PC-3 (cell line): ENCODE data around the gene CSNK1G1. TPM values are rescaled to one million over a fixed set of nuclear protein-coding genes. Genes with fewer than 3 reads are reported as not detected.

Experiments
- ATAC-seq: fragments of 200-7000 bp; cut with Tn5 transposase; 2 replicates; pipeline ENCODE4 v1.9.1; 2020; ENCODE audit warnings: mild to moderate bottlenecking, moderate library complexity
- BruUV-seq: library from RNA; stranded (reverse); fragments of 400-500 nt; replicated peaks from 2 replicates; lab custom pipeline; 2021; lab: Mats Ljungman, UMichigan
- CTCF ChIA-PET: fragments of 300-600 bp; sonication (Branson Sonifier 250); formaldehyde crosslinking; loops from one replicate; lab custom pipeline; 2022; ENCODE audit warnings: antibody characterized with exemption; lab: Charles Lee
- POLR2A ChIA-PET: fragments of 300-600 bp; sonication (Branson Sonifier 250); formaldehyde crosslinking; loops from one replicate; lab custom pipeline; 2022; ENCODE audit warnings: antibody characterized with exemption; ENCODE audit not compliant: unreplicated experiment; lab: Charles Lee
- DNase-seq: peaks from one replicate; pipeline ENCODE4 v3.0.0-alpha.2; 2015
- H2AFZ ChIP-seq: fragments of 300-600 bp; sonication (generic); 2 replicates; pipeline ENCODE4 v1.6.0; 2016; ENCODE audit warnings: antibody characterized with exemption, low read length
- H3F3A ChIP-seq: fragments of 300-600 bp; sonication (generic); one replicate; pipeline ENCODE4 v1.6.0; 2017; ENCODE audit warnings: antibody characterized with exemption, low read length, control low read depth, mild to moderate bottlenecking; ENCODE audit not compliant: unreplicated experiment
- H3K27ac ChIP-seq: fragments of 300-600 bp; sonication (generic); 2 replicates; pipeline ENCODE4 v1.5.1; 2016; ENCODE audit warnings: mild to moderate bottlenecking, low read length
- H3K27me3 ChIP-seq: fragments of 300-600 bp; sonication (generic); 2 replicates; pipeline ENCODE4 v1.6.1; 2016; ENCODE audit warnings: low read length, mixed read lengths
- H3K36me3 ChIP-seq: fragments of 300-600 bp; sonication (generic); 2 replicates; pipeline ENCODE4 v1.6.1; 2016; ENCODE audit warnings: low read depth, mixed run types, low read length, mixed read lengths
- H3K4me1 ChIP-seq: fragments of 300-600 bp; sonication (generic); 2 replicates; pipeline ENCODE4 v1.5.1; 2016; ENCODE audit warnings: low read length; ENCODE audit not compliant: insufficient read depth
- H3K4me2 ChIP-seq: fragments of 300-600 bp; sonication (generic); 2 replicates; pipeline ENCODE4 v1.6.0; 2016; ENCODE audit warnings: low read length
- H3K4me3 ChIP-seq: fragments of 300-600 bp; sonication (generic); 2 replicates; pipeline ENCODE4 v1.5.1; 2016; ENCODE audit warnings: mild to moderate bottlenecking, low read length, mixed read lengths
- H3K79me2 ChIP-seq: fragments of 300-600 bp; sonication (generic); 2 replicates; pipeline ENCODE4 v1.6.1; 2017; ENCODE audit warnings: low read length, mixed read lengths
- H3K9ac ChIP-seq: fragments of 300-600 bp; sonication (generic); 2 replicates; pipeline ENCODE4 v1.6.0; 2016; ENCODE audit warnings: mild to moderate bottlenecking, low read length
- H3K9me2 ChIP-seq: fragments of 300-600 bp; sonication (generic); replicated peaks from 2 replicates; pipeline ENCODE4 v1.6.1; 2016; ENCODE audit warnings: mixed run types, low read length, mixed read lengths
- H3K9me3 ChIP-seq: fragments of 300-600 bp; sonication (generic); 2 replicates; pipeline ENCODE4 v1.6.1; 2016; ENCODE audit warnings: low read length, mixed read lengths
- H4K20me1 ChIP-seq: fragments of 300-600 bp; sonication (generic); 2 replicates; pipeline ENCODE4 v1.6.1; 2016; ENCODE audit warnings: low read length, mixed read lengths
- CTCF ChIP-seq: fragments of 300-600 bp; sonication (generic); conservative IDR thresholded peaks from 2 replicates; pipeline ENCODE4 v1.5.1; 2017; ENCODE audit warnings: antibody characterized with exemption, low read depth, mild to moderate bottlenecking, low read length
- EZH2 ChIP-seq: fragments of 300-600 bp; sonication (generic); IDR thresholded peaks from one replicate; pipeline ENCODE4 v1.6.1; 2017; ENCODE audit warnings: antibody characterized with exemption, mild to moderate bottlenecking, low read length; ENCODE audit not compliant: unreplicated experiment
- EZH2phosphoT487 ChIP-seq: fragments of 300-600 bp; sonication (generic); IDR thresholded peaks from 2 replicates; pipeline ENCODE4 v1.6.1; 2018; ENCODE audit warnings: mild to moderate bottlenecking, antibody characterized with exemption, low read length, borderline replicate concordance
- intact Hi-C: fragments of 100-400 bp; cut with micrococcal nuclease; formaldehyde crosslinking; loops from 2 replicates; pipeline ENCODE4 v1.9.0; 2023
- total RNA-seq: library from RNA; depleted of rRNA; stranded (reverse); fragments of >200 nt; gene quantifications from 2 replicates; pipeline ENCODE4 v1.2.3, GENCODE V29; 2014

The CSNK1G1 gene
- total RNA-seq, 1 experiment from 2014 or later = 9.8 TPM

- CTCF ChIA-PET = no interaction called here
- no TSS peak for BruUV-seq
These were observed 217.5 kb downstream of the CSNK1G1 start for GRCh38 chr15:64138331-64138941.

GRCh38 chr15:64137226-64137833 is 218.6 kb downstream of the CSNK1G1 start:
- peaks cover 3% of the 10 kb centered on the region; the same call in 1 of the 2 replicates for H3K36me3 ChIP-seq
- DNase-seq (no peak), ATAC-seq (no peak)
- H2AFZ ChIP-seq = no peak overlapping the region
- H3K79me2 ChIP-seq = no peaks in the 10 kb centered on the region
- intact Hi-C loops = no loop called here
- H3K9me3 ChIP-seq = no peaks in the 10 kb centered on the region
- no peak overlapping the region for H3K9ac ChIP-seq
- BruUV-seq = no TSS peak
- no peaks in the 10 kb centered on the region for H3F3A ChIP-seq
- no peaks in the 10 kb centered on the region for H3K9me2 ChIP-seq
- H3K27ac ChIP-seq = no peak overlapping the region
- no peak overlapping the region for H3K4me2 ChIP-seq
- POLR2A ChIA-PET = no interaction called here
- no peaks in the 10 kb centered on the region for H3K27me3 ChIP-seq
- H4K20me1 ChIP-seq = no peaks in the 10 kb centered on the region
- CTCF ChIA-PET = no interaction called here
- TF ChIP-seq EZH2phosphoT487 (no peak), EZH2 (no peak), CTCF (no peak)
- H3K4me1 ChIP-seq = no peaks in the 10 kb centered on the region
- H3K4me3 ChIP-seq = no peak overlapping the region

More at GRCh38 chr15:64138331-64138941, 217.5 kb downstream of the CSNK1G1 start:
- H2AFZ ChIP-seq = no peak overlapping the region
- H3K27me3 ChIP-seq = no peaks in the 10 kb centered on the region
- no peaks in the 10 kb centered on the region for H3K9me2 ChIP-seq
- no peaks in the 10 kb centered on the region for H3K9me3 ChIP-seq
- no peak overlapping the region for H3K27ac ChIP-seq
- H3K4me3 ChIP-seq = no peak overlapping the region
- no peak overlapping the region for H3K9ac ChIP-seq
- peaks cover 3% of the 10 kb centered on the region; the same call in 1 of the 2 replicates for H3K36me3 ChIP-seq
- intact Hi-C loops = no loop called here
- no peaks in the 10 kb centered on the region for H4K20me1 ChIP-seq
- no peaks in the 10 kb centered on the region for H3K4me1 ChIP-seq
- no peaks in the 10 kb centered on the region for H3K79me2 ChIP-seq
- no peaks in the 10 kb centered on the region for H3F3A ChIP-seq
- POLR2A ChIA-PET = no interaction called here
- DNase-seq (no peak), ATAC-seq (no peak)
- H3K4me2 ChIP-seq = no peak overlapping the region
- TF ChIP-seq CTCF = no peak
- no peak for TF ChIP-seq EZH2phosphoT487
- TF ChIP-seq EZH2 = no peak

GRCh38 chr15:64136347-64136746 is 219.6 kb downstream of the CSNK1G1 start:
- no TSS peak for BruUV-seq
- Histone ChIP-seq H2AFZ (no peak overlapping the region), H3K9me2 (no peaks in the 10 kb centered on the region), H3F3A (no peaks in the 10 kb centered on the region), H3K27ac (no peak overlapping the region), H3K27me3 (no peaks in the 10 kb centered on the region), H3K79me2 (no peaks in the 10 kb centered on the region), H3K9ac (no peak overlapping the region), H3K4me3 (no peak overlapping the region), H3K36me3 (peaks cover 10% of the 10 kb centered on the region; the same call in 1 of the 2 replicates), H3K4me2 (no peak overlapping the region), H3K9me3 (no peaks in the 10 kb centered on the region), H4K20me1 (no peaks in the 10 kb centered on the region), H3K4me1 (no peaks in the 10 kb centered on the region)
- ATAC-seq (no peak), DNase-seq (no peak)
- intact Hi-C loops = no loop called here
- POLR2A ChIA-PET = no interaction called here
- TF ChIP-seq EZH2phosphoT487 (no peak), EZH2 (no peak), CTCF (no peak)
- CTCF ChIA-PET = no interaction called here
